ENCODE measurements around the gene SMTNL2.
"Not testable (repeated sequence)": the region's sequence is repeated elsewhere in the genome, so short reads cannot be mapped to it uniquely, and the experiment has no call there.

Gene SMTNL2

DNA sequence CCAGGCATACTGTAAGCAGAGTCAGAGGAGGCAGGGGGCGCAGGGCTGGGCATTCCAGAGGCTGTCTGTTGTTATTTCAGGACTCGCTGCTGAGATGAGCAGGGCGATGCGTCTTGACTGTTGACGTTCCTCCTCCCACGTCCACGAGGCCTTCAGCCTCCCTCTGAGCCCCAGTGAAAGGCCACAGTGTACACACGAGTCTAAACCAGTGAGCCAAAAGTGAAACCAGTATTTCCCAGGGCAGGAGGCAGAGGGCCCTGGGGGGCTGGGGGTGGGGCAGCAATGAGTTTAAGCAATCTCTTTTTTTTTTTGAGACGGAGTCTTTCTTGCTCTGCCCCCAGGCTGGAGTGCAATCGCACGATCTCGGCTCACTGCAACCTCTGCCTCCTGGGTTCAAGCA is 21.5 kb downstream of the SMTNL2 start:
- no peak for DNase-seq

DNA sequence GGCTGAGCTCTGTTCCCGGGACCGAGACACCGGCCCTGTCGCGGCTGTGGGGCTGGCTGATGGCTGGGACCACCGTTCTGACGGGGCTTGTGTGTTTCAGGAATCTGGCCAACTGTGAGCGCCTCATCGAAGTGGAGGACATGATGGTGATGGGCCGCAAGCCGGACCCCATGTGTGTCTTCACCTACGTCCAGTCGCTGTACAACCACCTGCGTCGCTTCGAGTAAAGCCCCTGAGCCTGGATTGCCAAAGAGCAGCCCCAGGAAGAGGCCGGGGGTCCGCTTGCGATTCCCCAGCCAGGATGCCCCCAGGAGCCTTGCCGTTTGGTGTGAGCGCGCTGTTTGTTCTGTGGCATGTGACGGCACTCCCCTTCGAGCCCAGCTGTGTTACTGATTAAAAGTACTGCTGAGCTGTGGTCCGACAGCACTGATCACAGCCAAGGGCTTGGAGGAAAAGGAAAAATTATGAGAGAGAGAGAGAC is 23.0 kb downstream of the SMTNL2 start:
- no peak for DNase-seq

DNA sequence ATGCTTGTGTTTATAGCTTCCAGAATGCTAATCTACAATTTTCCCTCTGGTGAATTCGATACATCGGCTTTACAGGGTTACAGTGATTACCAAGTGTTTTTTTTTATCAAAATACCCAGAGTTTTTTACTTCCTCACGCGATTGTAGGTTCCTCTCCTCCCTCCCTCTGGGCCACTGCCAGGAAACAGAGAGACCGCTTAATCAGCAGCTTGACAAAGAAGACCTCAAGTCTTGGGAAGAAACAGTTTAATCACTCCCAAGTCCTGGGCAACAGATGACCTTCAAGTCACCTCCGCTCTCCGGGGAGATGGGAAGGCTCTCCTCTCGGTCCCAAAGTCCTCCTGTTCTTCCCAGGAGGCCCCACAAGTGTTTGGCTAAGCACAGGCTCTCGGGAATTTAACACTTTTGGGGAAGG is 23.5 kb downstream of the SMTNL2 start:
- no peak for DNase-seq

DNA sequence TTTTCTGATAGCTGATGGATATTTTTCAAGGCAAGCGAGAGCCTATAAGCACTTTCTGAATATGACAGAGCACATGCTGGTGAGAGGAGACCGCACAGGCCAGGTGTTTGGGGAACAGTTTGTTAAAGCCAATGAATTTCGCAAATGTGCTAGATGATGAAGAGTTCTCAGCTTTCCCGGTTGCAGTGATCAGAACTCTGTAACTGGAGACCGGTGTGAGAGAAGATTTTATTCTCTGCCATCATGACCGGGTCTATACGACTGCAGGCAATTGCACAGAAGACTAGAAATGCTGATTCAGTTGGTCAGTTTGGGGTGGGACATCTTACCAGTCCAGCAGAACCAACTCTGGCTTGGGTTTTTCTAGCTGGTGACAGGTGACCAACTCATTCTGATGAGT is 25.4 kb downstream of the SMTNL2 start:
- no peak for DNase-seq

DNA sequence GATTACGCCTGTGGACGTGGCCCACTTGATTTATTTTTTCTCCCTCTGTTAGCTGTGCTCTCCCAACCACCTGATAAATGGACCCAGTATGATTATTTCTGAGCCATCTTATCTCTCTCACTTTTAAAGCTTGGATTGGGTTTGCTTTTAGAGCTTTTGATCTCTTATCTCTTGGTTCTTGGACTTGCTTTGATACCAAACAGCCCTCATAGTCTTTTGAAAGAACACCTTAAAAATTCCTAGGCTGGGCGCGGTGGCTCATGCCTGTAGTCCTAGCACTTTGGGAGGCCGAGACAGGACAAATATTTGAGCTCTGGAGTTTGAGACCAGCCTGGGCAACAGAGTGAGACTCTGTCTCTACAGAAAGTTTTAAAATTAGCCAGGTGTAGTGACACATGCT is 25.8 kb downstream of the SMTNL2 start:
- no peak for DNase-seq

- DNase-seq = no peak
These were observed 26.3 kb downstream of the SMTNL2 start for GRCh38 chr17:4610656-4611055.

DNA sequence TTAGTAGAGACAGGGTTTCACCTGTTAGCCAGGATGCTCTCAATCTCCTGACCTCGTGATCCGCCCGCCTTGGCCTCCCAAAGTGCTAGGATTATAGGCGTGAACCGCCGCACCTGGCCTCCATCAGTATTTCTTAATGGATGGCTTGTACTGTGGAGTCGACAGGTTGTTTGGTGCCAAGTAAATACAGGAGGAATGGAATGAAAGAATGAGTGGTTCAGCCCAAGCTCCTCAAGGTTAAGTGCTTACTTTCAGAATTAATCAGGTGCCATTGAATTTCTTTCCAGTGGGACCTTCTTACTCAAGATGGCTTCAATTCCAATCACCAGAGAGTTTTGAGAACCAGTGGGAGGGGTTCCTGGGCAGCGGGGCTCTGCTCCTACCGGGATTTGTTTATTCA is 32.1 kb downstream of the SMTNL2 start:
- DNase-seq = no peak

DNA sequence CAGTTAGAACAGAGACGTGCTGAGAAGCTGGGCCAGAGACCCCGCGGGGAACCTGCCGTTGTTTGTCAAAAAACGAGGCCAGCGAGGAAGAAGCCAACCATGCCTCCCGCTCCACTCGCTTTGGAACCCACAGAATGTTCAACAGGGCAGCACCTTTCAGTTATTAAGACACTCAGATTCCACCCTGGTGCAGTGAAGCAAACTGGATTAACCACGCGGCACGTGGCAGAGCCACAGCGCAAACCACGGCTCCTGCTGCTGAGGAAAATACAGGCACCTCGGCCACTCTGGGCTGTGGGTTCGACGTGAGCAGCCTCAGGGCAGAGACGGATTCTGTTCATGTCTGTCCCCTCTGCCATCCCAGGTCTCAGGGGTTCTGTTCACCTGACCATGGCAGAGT is 32.8 kb downstream of the SMTNL2 start:
- DNase-seq = no peak

GRCh38 chr17:4617590-4618351 is 33.4 kb downstream of the SMTNL2 start:
- DNase-seq = no peak

DNA sequence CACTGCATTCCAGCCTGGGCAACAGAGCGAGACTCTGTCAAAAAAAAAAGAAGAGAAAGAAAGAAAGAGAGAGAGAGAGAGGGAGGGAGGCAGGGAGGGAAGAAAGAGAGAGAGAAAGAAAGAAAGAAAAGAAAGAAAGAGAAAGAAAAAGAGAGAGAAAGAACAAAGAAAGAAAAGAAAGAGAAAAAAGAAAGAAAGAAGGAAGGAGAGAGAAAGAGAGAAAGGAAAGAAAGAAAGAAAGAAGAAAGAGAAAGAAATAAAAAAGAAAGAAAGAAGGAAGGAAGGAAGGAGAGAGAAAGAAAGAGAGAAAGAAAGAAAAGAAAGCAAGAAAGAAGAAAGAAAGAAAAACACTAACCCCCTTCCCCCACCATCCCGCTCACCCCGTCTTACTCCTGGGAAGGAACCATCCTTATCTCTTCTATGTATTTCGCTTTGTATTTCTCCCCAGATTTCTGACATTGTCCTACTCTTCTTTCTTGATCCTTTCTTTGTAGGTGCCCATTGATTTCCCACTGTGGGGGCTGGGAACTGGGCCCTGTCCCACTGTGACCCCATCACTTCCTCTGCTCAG is 36.3 kb downstream of the SMTNL2 start:
- no peak for DNase-seq

DNA sequence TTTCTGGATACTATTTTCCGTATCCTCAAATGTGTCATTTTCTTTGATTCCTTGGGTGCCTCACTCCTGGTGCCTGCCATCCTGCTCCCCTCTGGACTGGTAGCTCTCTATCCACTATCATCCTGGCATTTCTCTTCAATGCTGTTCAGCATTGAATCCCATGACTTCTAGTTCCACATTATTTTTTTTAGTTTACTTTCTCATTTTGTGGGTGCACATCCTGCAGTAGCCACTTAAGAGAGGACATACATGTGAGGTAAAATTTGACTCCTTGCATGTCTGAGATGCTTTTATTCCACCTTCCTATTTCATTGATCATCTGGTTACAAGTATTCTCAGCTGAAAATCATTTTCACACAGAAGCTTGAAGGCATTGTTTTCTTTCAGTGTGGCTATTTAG is 38.0 kb downstream of the SMTNL2 start:
- DNase-seq = no peak

GRCh38 chr17:4623249-4623648 is 38.9 kb downstream of the SMTNL2 start:
- DNase-seq = no peak

GRCh38 chr17:4624451-4624911 is 40.2 kb downstream of the SMTNL2 start:
- DNase-seq = not testable (repeated sequence)

DNA sequence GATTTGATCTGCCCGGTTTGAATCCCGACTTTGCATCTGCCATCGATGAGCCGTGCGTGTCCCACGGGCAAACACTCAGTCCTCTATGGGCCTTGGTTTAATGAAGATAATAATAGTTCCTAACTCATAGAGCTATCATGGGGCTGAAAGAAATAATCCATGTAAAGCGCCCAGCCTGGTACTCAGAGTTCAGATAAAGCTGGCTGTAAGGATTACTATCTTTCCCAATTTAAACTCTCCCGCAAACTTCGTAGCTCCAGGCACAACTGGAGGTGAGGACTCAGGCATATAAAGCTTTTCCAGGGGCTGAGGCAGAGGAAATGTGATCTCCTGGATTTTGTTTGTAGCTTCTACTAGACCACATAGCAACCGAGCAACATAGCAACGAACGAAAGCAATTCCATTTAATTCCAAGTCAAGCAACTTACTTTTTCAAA is 40.9 kb downstream of the SMTNL2 start:
- no peak for DNase-seq

- no peak for DNase-seq
These were observed 42.5 kb downstream of the SMTNL2 start for GRCh38 chr17:4626734-4627256.

GRCh38 chr17:4631431-4631830 is 47.1 kb downstream of the SMTNL2 start:
- no peak for DNase-seq

DNA sequence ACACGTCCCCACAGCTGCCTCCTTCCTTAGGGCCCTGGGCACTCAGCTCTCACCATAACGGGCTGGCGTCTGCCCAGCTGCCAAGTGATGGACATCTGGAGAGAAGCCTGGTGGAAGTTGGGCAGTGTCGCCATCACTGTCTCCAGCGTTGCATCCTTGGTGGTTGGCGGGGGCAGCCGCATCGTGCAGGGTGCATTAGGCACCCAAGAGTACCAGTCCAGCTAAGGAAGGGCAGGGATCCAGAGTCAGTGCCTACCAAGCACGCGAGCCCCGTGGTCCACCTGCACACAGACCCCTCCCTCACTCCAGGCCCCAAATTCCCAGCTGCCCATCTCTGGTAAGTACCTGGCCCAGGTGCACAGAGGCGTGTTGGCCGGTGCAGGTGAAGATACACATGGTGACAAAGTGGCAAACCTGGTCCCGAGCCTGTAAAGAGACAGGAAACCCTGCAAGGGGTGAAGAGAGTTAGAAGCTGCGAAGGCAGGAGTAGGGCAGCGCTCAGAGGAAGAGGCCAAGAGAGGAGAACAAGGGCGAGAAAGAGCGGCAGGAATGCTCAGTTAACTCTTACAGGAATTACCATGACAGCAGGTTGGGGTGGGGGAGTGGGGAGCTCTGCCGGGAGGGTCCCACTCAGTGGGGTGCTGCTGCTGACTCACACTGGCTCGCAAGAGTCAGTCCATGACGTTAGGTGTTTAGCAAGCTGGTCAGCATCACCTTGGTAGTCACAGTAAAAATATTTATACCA is 47.7 kb downstream of the SMTNL2 start:
- DNase-seq = no peak

GRCh38 chr17:4632581-4632920 is 48.2 kb downstream of the SMTNL2 start:
- no peak for DNase-seq

- DNase-seq = no peak
These were observed 49.3 kb downstream of the SMTNL2 start for GRCh38 chr17:4633643-4634042.

- DNase-seq = no peak
These were observed 50.6 kb downstream of the SMTNL2 start for GRCh38 chr17:4634976-4635375.

GRCh38 chr17:4635823-4636375 is 51.6 kb downstream of the SMTNL2 start:
- DNase-seq = no peak

DNA sequence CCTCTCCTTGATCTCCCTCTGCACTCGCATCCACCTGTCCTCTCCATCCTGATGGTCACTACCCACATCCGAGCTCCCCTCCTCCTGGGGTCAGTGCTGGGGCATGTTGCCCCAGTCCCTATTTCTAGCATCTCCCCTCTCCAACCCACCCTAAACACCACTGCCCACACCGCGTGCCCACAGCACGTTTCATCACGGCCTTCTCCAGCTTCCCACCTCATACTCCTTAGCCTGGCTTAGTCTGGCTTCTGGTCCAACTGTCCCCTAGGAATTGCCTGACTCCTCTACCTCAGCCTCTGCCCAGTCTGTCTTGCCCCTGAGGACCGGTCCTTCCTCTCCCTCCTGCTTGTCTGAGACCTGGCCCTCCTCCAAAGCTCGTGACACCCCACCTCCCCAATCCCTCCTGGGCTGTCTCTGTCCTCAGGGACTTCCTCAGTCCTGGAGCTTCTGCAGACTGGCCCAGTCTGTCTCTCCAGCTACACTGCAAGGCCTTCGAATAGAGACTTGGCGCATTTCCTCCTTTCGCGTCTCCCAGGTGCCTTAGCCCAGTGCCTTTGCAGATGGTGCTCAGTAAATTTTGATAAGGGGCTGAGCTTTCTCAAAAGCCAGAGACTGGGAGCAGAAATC is 52.3 kb downstream of the SMTNL2 start:
- no peak for DNase-seq

GRCh38 chr17:4638766-4639165 is 54.4 kb downstream of the SMTNL2 start:
- not testable (repeated sequence) for DNase-seq
